Measurements from ENCODE around the gene SLC4A4. TPM values are rescaled to one million over a fixed set of nuclear protein-coding genes. Genes with fewer than 3 reads are reported as not detected.

Gene SLC4A4
- total RNA-seq, 4 donors from 2014 or later: 0.30 to 0.56 (median 0.34) TPM; not detected in 1

DNA sequence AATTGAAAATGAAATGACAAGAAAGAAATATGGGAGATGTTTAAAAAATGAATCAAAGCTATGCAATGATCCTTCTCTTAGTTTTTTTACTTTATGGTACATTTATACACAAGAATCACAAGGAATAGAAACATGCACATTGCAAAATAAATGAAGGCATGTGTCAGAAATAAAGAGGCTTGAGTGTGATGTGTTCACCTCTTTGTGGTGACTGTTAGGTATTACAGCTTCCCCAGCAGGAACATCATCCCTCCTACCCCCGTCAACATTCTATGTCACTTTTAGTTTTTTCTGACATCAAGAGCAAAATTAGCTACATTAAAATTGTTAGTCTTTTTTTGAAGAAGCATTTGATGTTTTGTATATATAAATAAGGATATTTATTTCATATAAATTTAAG is 214.8 kb downstream of the SLC4A4 start:
- Histone ChIP-seq H3K36me3 (no peaks in the 10 kb centered on the region), H3K4me3 (no peak overlapping the region), H3K27ac (no peak overlapping the region), H3K4me1 (no peaks in the 10 kb centered on the region), H3K27me3 (no peaks in the 10 kb centered on the region), H3K9me3 (no peaks in the 10 kb centered on the region)
- no peak for DNase-seq (ENCODE audit: low spot score in 2 of 2)
- WGBS: 36% methylated on average over 1 of the region's 1 CpG
- TF ChIP-seq EP300 (IDR thresholded peaks at IDR 0.05): no peak
- TF ChIP-seq, protein P1, sequence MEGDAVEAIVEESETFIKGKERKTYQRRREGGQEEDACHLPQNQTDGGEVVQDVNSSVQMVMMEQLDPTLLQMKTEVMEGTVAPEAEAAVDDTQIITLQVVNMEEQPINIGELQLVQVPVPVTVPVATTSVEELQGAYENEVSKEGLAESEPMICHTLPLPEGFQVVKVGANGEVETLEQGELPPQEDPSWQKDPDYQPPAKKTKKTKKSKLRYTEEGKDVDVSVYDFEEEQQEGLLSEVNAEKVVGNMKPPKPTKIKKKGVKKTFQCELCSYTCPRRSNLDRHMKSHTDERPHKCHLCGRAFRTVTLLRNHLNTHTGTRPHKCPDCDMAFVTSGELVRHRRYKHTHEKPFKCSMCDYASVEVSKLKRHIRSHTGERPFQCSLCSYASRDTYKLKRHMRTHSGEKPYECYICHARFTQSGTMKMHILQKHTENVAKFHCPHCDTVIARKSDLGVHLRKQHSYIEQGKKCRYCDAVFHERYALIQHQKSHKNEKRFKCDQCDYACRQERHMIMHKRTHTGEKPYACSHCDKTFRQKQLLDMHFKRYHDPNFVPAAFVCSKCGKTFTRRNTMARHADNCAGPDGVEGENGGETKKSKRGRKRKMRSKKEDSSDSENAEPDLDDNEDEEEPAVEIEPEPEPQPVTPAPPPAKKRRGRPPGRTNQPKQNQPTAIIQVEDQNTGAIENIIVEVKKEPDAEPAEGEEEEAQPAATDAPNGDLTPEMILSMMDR (IDR thresholded peaks at IDR 0.05): peak; percentile 6 to 42

DNA sequence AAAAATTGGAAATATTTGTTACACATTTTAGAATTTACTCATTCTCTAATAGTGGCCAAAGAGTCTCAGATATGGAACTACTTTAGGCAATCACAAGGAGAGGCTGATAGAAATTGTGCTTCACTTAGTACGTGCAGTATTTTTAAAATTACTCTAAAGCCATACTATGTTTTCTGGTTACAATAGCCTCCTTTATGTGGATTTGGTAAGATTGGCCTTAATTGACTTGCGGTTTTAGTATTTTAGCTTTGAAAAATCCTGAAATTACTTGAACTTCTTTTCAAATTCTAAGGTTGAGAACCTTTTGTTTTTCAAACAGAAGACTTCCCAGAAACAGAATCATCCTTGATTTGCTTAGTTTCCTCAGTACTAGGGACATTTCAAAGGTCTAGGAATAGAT is 215.2 kb downstream of the SLC4A4 start:
- no peak for DNase-seq (ENCODE audit: low spot score in 2 of 2)
- Histone ChIP-seq H3K4me3 (no peak overlapping the region), H3K27ac (no peak overlapping the region), H3K27me3 (no peaks in the 10 kb centered on the region), H3K4me1 (no peaks in the 10 kb centered on the region), H3K36me3 (no peaks in the 10 kb centered on the region), H3K9me3 (no peaks in the 10 kb centered on the region)
- 76% methylated on average over 2 of the region's 2 CpGs for WGBS
- TF ChIP-seq POLR2AphosphoS5 (IDR thresholded peaks at IDR 0.05): no peak
- TF ChIP-seq, protein P1 (IDR thresholded peaks at IDR 0.05): no peak
- no peak for TF ChIP-seq EP300 (IDR thresholded peaks at IDR 0.05)
- no peak for TF ChIP-seq POLR2A (IDR thresholded peaks at IDR 0.05)

DNA sequence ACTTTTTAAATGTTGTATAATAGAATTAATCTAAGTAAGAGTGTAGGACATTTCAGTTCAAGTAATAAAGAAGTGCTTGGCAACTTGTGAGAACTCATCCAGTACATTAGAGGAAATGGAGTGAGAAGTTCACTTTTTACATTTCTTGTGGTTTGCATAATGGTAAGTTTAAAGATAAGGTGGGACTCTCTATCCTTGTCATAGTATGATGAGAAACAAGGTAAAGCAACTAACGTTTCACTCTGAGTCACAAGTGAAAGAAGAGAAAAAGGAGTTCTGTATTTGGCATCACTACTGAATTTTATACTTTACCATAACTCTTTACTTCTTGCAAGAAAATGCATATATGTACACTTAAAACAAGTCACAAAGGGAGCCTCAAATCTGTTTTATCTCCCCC is 219.4 kb downstream of the SLC4A4 start:
- Histone ChIP-seq H3K9me3 (no peaks in the 10 kb centered on the region), H3K4me3 (no peak overlapping the region), H3K36me3 (no peaks in the 10 kb centered on the region), H3K27ac (no peak overlapping the region), H3K4me1 (no peaks in the 10 kb centered on the region), H3K27me3 (no peaks in the 10 kb centered on the region)
- no peak for TF ChIP-seq POLR2AphosphoS5 (IDR thresholded peaks at IDR 0.05)
- TF ChIP-seq, protein P1 (IDR thresholded peaks at IDR 0.05): no peak
- TF ChIP-seq POLR2A (IDR thresholded peaks at IDR 0.05): no peak
- no peak for TF ChIP-seq EP300 (IDR thresholded peaks at IDR 0.05)
- WGBS: 51% methylated on average over 1 of the region's 1 CpG
- no peak for DNase-seq (ENCODE audit: low spot score in 2 of 2)

DNA sequence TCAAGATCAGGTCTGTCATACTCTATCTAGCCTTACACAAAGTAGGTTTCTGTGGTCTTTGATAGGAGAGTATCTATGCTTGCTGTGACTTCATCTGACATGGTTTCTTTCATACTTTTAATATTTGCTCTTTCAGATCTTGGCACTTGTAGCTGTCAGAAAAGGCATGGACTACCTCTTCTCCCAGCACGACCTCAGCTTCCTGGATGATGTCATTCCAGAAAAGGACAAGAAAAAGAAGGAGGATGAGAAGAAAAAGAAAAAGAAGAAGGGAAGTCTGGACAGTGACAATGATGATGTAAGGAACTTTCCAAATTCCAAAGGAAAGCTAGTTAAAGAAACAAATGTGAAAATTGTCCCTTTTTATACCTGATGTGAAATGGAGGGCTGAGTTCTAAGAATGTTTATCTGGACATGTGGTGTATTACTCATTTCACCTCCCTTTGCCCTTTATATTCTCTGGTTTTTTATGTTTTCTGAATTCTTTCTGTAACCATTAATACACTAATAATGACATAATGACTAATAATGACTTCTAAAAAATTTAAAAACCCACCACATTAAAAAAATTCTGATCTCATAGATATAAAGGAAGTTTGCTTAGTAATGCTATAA is 221.2 kb downstream of the SLC4A4 start:
- H3K4me1 ChIP-seq: no peaks in the 10 kb centered on the region
- H3K27ac ChIP-seq: no peak overlapping the region
- 27% methylated on average over 1 of the region's 1 CpG for WGBS
- H3K27me3 ChIP-seq: no peaks in the 10 kb centered on the region
- TF ChIP-seq POLR2A (IDR thresholded peaks at IDR 0.05) (no peak), POLR2AphosphoS5 (IDR thresholded peaks at IDR 0.05) (no peak), EP300 (IDR thresholded peaks at IDR 0.05) (no peak)
- TF ChIP-seq, protein P1 (IDR thresholded peaks at IDR 0.05): no peak
- H3K36me3 ChIP-seq: no peaks in the 10 kb centered on the region
- H3K9me3 ChIP-seq: no peaks in the 10 kb centered on the region
- no peak for DNase-seq (ENCODE audit: low spot score in 2 of 2)
- no peak overlapping the region for H3K4me3 ChIP-seq

DNA sequence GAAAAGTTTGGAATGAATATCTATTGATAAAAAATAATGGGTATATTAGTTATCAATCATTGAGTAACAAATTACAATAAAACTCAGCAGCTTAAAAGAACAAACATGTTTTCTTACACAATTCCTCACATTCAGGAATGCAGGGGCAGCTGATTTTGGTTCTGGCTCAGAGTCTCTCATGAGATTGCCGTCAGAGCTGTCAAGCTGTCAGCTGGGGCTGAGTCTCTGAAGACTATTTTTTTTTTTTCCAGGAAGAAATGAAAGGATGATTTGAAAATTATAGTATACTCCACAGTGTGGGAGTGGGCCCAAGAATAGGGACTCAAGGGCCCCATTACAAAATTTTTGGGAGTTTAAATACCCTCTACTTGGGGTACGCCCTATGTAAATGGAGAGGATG is 226.0 kb downstream of the SLC4A4 start:
- Histone ChIP-seq H3K27ac (no peak overlapping the region), H3K9me3 (no peaks in the 10 kb centered on the region), H3K27me3 (no peaks in the 10 kb centered on the region), H3K36me3 (no peaks in the 10 kb centered on the region), H3K4me3 (no peak overlapping the region), H3K4me1 (no peaks in the 10 kb centered on the region)
- TF ChIP-seq EP300 (IDR thresholded peaks at IDR 0.05) (no peak), POLR2A (IDR thresholded peaks at IDR 0.05) (no peak)
- 81% methylated on average over 2 of the region's 2 CpGs for WGBS
- DNase-seq (ENCODE audit: low spot score in 2 of 2): no peak

DNA sequence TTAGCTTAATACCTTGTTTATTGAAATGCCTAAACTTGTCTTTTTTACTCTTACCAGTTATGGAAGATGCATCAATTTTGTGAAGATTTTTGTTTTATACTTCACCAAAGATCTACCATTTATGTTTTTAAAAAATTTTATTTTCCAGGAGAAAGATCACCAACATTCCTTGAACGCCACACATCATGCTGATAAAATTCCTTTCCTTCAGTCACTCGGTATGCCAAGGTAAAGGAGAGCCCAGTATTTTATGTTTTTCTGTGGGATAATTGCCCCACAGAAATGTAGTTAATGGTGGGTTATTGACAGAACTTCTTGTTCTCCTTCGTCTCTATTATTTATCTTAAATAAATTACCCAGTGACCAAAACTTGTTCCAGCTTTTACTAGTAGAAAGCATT is 228.0 kb downstream of the SLC4A4 start:
- Histone ChIP-seq H3K4me1 (no peaks in the 10 kb centered on the region), H3K4me3 (no peak overlapping the region), H3K27me3 (no peaks in the 10 kb centered on the region), H3K36me3 (no peaks in the 10 kb centered on the region), H3K27ac (no peak overlapping the region), H3K9me3 (no peaks in the 10 kb centered on the region)
- DNase-seq (ENCODE audit: low spot score in 2 of 2): no peak
- WGBS: 69% methylated on average over 3 of the region's 3 CpGs
- no peak for TF ChIP-seq POLR2A (IDR thresholded peaks at IDR 0.05)
- TF ChIP-seq POLR2AphosphoS5 (IDR thresholded peaks at IDR 0.05): no peak
- TF ChIP-seq, protein P1 (IDR thresholded peaks at IDR 0.05): no peak
- no peak for TF ChIP-seq EP300 (IDR thresholded peaks at IDR 0.05)

Data from suprapubic skin (tissue), 4 donors.